ENCODE results near the gene PEX1.

- no peak for TF ChIP-seq POLR2A (IDR thresholded peaks at IDR 0.05)
- peak in 1 of 4 experiments; percentile 14 for TF ChIP-seq CTCF (IDR thresholded peaks at IDR 0.05)
Measured at GRCh38 chr7:92461027-92462003, 67.0 kb downstream of the PEX1 start.

Measured in uterus (tissue), 2 donors.